NCI-H2227 (cell line): Measurements from ENCODE around the gene ARRB1.
"Not testable (repeated sequence)": the region's sequence is repeated elsewhere in the genome, so short reads cannot be mapped to it uniquely, and the experiment has no call there.

ENCODE experiments used
- DNase-seq: peaks from one replicate; lab custom pipeline; 2025; ENCODE audit not compliant: unreplicated experiment; lab: John Stamatoyannopoulos, UW

The ARRB1 gene

GRCh38 chr11:75324740-75325139 lies 26.7 kb downstream of the ARRB1 start:
- no peak for DNase-seq

GRCh38 chr11:75324189-75324588 lies 27.3 kb downstream of the ARRB1 start:
- DNase-seq: no peak

- no peak for DNase-seq
These were observed 27.9 kb downstream of the ARRB1 start for GRCh38 chr11:75323609-75324008.

- no peak for DNase-seq
These were observed 30.8 kb downstream of the ARRB1 start for GRCh38 chr11:75320643-75321042.

- no peak for DNase-seq
These were observed 31.3 kb downstream of the ARRB1 start for GRCh38 chr11:75320046-75320618.

GRCh38 chr11:75319035-75319877 lies 32.2 kb downstream of the ARRB1 start:
- no peak for DNase-seq

- no peak for DNase-seq
These were observed 33.9 kb downstream of the ARRB1 start for GRCh38 chr11:75317446-75318122.

GRCh38 chr11:75315439-75315805 lies 36.0 kb downstream of the ARRB1 start:
- DNase-seq: no peak

- no peak for DNase-seq
These were observed 36.6 kb downstream of the ARRB1 start for GRCh38 chr11:75314771-75315438.

GRCh38 chr11:75313513-75314272 lies 37.8 kb downstream of the ARRB1 start:
- no peak for DNase-seq

GRCh38 chr11:75312346-75312745 lies 39.1 kb downstream of the ARRB1 start:
- no peak for DNase-seq

- no peak for DNase-seq
These were observed 39.6 kb downstream of the ARRB1 start for GRCh38 chr11:75311858-75312288.

GRCh38 chr11:75308986-75309385 lies 42.5 kb downstream of the ARRB1 start:
- no peak for DNase-seq

GRCh38 chr11:75308116-75308515 lies 43.3 kb downstream of the ARRB1 start:
- no peak for DNase-seq

- DNase-seq: no peak
These were observed 44.4 kb downstream of the ARRB1 start for GRCh38 chr11:75307058-75307457.

GRCh38 chr11:75306529-75306928 lies 44.9 kb downstream of the ARRB1 start:
- no peak for DNase-seq

- DNase-seq: no peak
These were observed 45.5 kb downstream of the ARRB1 start for GRCh38 chr11:75305993-75306392.

GRCh38 chr11:75305452-75305851 lies 46.0 kb downstream of the ARRB1 start:
- DNase-seq: no peak

GRCh38 chr11:75304941-75305340 lies 46.5 kb downstream of the ARRB1 start:
- not testable (repeated sequence) for DNase-seq

GRCh38 chr11:75303544-75304224 lies 47.8 kb downstream of the ARRB1 start:
- DNase-seq: peak; percentile 32
